HG02763 (cell line): ENCODE measurements around the gene NELFCD.

ENCODE experiments used
- ATAC-seq: cut with Tn5 transposase; IDR thresholded peaks from one replicate; pipeline ENCODE4 v1.9.1; 2021; ENCODE audit warnings: mild to moderate bottlenecking, moderate library complexity; ENCODE audit not compliant: unreplicated experiment

The NELFCD gene

GRCh38 chr20:59042796-59043631 is 62.0 kb downstream of the NELFCD start:
- ATAC-seq: peak; percentile 89

- no peak for ATAC-seq
Observed at GRCh38 chr20:59043698-59044097, 62.6 kb downstream of the NELFCD start.

DNA sequence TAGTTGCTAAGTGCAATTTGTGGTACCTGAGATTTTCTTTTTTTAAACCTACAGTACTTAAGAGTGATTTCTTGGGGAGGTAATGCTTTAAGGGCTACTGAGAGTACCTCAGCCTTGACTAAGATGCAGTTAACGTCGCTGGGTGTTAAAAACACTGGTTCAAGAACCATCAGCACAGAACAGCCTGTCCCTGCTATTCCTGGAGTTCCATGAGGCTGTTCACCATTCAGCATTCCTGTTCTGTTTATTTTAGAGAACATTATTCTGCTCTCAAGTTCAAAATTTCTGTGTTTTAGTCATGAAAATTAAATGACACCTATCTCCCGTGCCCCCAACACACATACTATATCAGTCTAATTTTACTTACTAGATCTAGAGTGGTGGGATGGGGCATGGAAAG is 63.2 kb downstream of the NELFCD start:
- no peak for ATAC-seq
